ENCODE measurements around the gene GOLGA1.
"Not testable (repeated sequence)": the region's sequence is repeated elsewhere in the genome, so short reads cannot be mapped to it uniquely, and the experiment has no call there.

The GOLGA1 gene

GRCh38 chr9:124940894-124941678 lies at the start of gene GOLGA1:
GOLGA1 (minus strand) TSS chr9:124941083; CDS start chr9:124938711, 2,372 bp downstream.
- peak; percentile 91 for DNase-seq

DNA sequence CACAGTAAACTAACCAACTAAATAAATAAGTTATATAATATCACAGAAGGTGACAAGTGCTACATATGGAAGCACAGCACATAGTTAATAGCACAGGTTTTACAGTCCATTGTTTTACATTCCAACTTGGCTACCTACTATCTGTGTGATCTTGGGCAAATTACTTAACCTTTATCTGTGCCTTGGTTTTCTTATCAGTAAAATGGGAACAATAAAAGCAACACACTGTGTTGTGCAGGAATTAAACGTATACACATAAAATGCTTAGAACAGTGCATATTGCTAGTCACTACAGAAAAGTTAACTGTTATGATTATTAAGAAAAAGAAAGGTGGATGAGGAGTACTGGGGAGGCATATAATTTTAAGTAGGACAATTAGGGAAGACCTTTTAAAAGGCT lies 42.8 kb upstream of the GOLGA1 start:
- no peak for DNase-seq

DNA sequence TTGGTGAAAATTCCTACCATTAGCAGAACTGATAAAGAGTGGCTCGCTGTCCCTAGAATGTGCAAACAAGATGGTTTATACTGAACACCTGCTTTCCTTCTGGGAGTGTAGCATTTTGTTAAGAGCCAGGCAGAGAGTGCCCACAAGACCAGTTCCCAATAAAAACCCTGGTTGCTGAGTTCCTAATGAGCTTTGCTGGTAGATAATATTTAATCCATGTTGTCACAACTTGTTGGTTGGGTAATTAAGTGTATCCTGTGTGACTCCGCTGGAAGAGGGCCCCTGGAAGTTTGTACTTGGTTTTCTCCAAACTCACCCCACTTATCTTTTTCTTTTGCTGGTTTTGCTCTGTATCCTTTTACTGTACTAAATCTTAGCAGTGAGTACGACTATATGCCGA lies 39.5 kb upstream of the GOLGA1 start:
- DNase-seq = no peak

GRCh38 chr9:124975131-124975530 lies 34.2 kb upstream of the GOLGA1 start:
- DNase-seq = no peak

- no peak for DNase-seq
Observed at GRCh38 chr9:124973807-124974206, 32.9 kb upstream of the GOLGA1 start.

DNA sequence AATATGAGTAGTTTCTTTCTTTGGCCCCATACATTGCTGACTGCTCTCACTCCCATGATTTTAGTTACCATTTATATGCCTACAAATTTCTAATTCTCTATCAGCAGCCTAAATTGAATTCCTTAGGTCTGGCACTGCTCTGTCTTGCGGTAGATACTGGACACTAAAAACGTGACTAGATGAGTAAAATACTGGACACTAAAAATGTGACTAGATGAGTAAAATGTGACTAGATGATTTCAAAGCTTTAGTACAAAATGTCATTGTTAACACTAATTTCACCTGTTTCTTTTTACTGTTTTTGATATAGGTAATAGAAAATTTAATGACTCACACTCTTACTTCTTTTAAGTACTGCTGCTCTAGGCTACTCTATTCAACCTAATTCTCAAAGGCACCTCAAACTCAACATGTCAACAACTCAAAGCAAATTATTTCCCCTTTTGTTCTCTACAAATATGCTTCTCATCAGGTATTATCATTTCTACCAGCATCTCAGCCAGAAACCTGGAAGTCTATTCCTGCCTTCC lies 31.4 kb upstream of the GOLGA1 start:
- no peak for DNase-seq

DNA sequence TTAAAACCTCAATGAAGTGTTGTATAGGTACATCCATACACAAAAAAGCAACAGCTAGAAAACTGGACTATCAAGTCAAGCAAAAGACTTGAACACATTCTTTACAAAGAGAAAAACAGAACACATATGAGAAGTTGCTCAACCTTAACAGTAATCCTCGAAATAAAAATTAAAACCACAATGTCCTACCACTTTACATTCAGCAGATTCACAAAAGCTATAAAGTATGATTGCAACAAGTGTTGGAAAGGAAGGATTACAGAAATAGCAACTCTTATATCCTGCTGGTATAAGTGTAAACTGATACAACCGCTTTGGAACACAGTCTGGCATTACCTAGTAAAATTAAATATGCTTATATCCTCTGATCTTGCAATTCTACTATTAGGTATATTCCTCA lies 28.5 kb upstream of the GOLGA1 start:
- no peak for DNase-seq

GRCh38 chr9:124968238-124968637 lies 27.4 kb upstream of the GOLGA1 start:
- DNase-seq = no peak

DNA sequence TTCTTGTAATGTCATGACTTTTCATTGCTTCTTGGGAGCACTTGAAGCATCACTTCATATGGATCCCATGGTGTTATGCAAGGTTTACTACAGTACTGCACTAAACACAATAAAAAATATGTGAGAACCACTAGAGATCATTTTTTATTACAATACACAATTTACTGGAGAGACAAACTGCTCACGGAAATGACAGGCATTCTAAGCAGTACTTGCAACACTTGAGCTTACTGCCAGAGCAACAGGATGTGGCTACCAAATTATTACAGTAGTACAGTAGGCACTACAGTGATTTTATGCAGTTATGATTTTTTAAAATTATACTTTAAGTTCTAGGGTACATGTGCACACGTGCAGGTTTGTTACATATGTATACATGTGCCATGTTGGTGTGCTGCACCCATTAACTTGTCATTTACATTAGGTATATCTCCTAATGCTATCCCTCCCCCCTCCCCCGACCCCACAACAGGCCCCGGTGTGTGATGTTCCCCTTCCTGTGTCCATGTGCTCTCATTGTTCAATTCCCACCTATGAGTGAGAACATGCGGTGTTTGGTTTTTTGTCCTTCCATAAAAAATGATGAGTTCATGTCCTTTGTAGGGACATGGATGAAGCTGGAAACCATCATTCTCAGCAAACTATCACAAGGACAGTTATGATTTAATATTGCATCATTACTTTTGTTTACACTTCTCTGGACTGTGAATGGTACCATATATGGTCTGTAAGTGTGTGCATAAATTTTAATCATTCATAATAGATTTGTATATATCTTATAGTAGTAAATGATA lies 25.1 kb upstream of the GOLGA1 start:
- DNase-seq = not testable (repeated sequence)

- no peak for DNase-seq
Observed at GRCh38 chr9:124964604-124965003, 23.7 kb upstream of the GOLGA1 start.

DNA sequence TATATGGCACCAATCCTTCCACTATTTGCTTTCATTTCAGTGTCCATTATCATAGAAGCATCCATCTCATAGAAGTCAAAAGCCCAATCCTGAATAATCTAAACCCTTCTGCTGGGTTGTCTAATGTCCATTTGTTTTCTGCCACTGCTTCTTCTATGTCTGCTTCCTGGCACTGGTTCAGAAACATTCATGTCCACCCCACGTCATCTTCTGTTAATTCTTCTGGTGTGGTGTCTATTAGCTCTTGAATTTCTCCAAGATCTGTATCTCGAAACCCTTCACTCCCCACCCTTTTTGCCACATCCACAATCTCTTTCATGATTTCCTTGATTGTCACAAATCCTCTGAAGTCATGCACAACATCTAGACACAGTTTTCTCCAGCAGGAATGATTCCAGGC lies 23.2 kb upstream of the GOLGA1 start:
- DNase-seq = no peak

GRCh38 chr9:124960409-124960752 lies 19.5 kb upstream of the GOLGA1 start:
- no peak for DNase-seq

GRCh38 chr9:124959671-124960408 lies 19.0 kb upstream of the GOLGA1 start:
- DNase-seq = not testable (repeated sequence)

DNA sequence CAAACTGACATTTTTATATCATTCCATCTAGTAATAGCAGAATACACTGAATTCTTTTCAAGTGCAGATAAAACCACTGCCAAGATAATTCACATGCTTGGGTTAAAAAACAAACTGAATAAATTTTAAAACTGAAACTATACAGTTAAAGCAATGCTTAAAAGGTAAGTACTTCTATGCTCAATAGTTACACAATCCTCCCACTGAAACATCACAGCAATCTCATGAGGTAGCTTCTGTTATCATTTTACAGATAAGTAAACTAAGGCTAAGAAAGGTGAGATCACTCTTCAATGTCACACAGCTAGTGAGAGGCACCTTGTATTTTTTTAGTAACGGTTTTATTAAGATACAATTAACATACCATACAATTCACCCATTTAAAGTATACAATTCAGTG lies 13.4 kb upstream of the GOLGA1 start:
- DNase-seq = no peak

DNA sequence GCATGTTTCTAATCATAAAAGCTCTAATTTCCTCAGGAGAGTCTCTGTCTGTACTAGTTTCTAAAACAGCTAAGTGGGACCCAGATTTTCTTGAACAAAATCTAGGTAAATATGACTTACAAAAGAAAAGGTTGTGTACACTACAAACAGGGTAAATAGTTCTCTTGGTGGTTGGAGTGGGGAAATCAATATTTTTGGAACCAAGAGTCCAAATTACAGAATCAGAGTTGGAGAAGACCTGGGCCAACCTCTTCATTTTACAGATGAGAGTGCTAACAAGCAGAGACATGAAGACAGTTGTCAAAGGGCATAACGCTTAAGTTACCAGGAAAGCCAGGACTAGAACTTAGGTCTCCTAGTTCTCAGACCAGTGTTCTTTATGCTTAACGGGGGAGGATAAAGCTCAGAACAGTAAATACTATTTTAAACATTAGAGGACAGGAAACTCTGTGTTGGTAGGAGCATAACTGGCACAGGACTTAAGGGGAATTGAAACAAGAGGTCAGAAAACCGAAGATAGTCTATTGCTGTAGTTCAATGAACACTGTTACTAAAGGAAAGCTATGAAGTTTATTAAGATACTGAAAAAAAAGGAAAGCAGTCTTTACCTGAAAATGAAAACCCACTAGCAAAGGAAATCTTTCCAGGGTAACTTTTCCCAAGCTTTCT lies 9.3 kb upstream of the GOLGA1 start:
- no peak for DNase-seq

DNA sequence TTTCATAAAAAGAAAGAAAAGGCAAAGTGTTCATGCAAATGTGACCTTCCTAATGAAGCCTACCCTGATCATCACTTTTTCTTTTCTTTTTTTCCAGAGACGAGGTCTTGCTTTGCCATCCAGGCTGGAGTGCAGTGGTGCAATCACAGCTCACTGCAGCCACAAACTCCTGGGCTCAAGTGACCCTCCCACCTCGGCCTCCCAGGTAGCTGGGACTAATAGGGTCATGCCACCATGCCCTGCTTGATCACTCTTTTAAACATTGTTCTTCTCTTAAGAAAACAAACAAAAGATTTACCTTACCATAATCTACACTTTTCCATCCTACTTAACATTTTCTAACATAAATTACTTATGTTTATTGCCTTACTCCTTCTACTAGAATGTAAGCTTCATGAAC lies 8.5 kb upstream of the GOLGA1 start:
- no peak for DNase-seq

- DNase-seq = no peak
Observed at GRCh38 chr9:124947727-124948391, 7.0 kb upstream of the GOLGA1 start.

- DNase-seq = no peak
Observed at GRCh38 chr9:124946167-124946566, 5.3 kb upstream of the GOLGA1 start.

DNA sequence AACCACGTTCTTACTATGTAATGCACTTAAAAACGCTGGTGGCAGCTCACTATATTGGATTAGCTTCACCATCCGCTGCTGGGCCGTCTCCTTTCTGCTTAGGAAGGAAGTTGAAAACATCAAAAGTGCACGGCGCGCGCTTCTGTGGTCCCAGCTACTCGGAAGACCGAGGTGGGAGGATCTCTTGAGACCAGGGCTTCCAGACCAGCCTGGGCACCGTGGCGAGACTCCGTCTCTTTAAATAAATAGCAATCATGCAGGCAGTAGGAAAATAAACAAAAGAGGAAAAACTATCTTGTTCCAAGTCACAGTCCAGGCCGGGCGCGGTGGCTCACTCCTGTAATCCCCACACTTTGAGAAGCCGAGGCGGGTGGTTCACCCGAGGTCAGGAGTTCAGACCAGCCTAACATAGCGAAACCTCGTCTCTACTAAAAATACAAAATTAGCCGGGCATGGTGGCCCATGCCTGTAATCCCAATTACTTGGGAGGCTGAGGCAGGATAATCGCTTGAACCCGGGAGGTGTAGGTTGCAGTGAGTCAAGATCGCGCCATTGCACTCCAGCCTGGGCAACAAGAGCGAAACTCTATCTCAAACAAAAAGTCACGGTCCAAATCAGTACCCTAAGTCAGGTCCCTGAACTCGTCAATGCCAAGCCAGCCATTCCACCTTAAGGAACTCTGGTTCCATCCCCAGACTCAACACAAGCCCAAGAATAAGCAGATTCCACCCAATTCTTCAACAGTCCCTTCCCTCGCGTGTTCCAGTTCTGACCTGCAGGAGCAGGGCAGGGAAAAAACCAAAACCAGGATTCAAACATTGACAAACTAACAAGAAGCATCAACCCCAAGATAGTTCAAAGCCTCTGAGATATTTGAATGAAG lies 1.0 kb upstream of the GOLGA1 start:
- DNase-seq = no peak

GRCh38 chr9:124940521-124940893 lies 376 bp downstream of the GOLGA1 start:
- DNase-seq = no peak

- DNase-seq = no peak
Observed at GRCh38 chr9:124939944-124940343, 939 bp downstream of the GOLGA1 start.
